ENCODE results near the gene HOPX. TPM values are rescaled to one million over a fixed set of nuclear protein-coding genes. Genes with fewer than 3 reads are reported as not detected.

Gene HOPX
- total and polyA plus RNA-seq, 2 experiments from 2014 or later, result not detected

- TF ChIP-seq CTCF (conservative IDR thresholded peaks at IDR 0.05; ENCODE audit: low read depth in 2 of 2) (no peak), STAT1 (IDR thresholded peaks at IDR 0.05; ENCODE audit: unreplicated experiment) (no peak), ZNF331 (CRISPR knock-in tag; IDR thresholded peaks at IDR 0.05; ENCODE audit: low read depth) (no peak), ZNF114 (CRISPR knock-in tag; IDR thresholded peaks at IDR 0.05) (no peak), REST (IDR thresholded peaks at IDR 0.05; ENCODE audit: unreplicated experiment) (no peak), POLR2AphosphoS5 (IDR thresholded peaks at IDR 0.05; ENCODE audit: low read depth) (no peak), EZH2phosphoT487 (IDR thresholded peaks at IDR 0.05; ENCODE audit: unreplicated experiment) (no peak), EZH2 (IDR thresholded peaks at IDR 0.05; ENCODE audit: low read depth, unreplicated experiment) (no peak), CREB1 (CRISPR knock-in tag; IDR thresholded peaks at IDR 0.05; ENCODE audit: low read depth) (no peak)
Measured at GRCh38 chr4:56627375-56627774, 53.7 kb downstream of the HOPX start (continued).

GRCh38 chr4:56626963-56627362 lies 54.1 kb downstream of the HOPX start:
- no peaks in the 10 kb centered on the region for H3K4me1 ChIP-seq (ENCODE audit: insufficient read depth)
- H3K79me2 ChIP-seq (replicated peaks; ENCODE audit: insufficient read depth), result no peaks in the 10 kb centered on the region
- H3K4me3 ChIP-seq, result no peak overlapping the region
- no peak for DNase-seq (ENCODE audit: low spot score)
- peaks cover 20% of the 10 kb centered on the region for H3K36me3 Mint-ChIP-seq (ENCODE audit: low read depth)
- ATAC-seq, result no peak
- H3K9me2 ChIP-seq (ENCODE audit: insufficient read depth), result peaks cover 5% of the 10 kb centered on the region; the same call in 1 of the 2 replicates
- H3K4me2 ChIP-seq, result no peak overlapping the region
- no peaks in the 10 kb centered on the region for H3F3A ChIP-seq (replicated peaks; ENCODE audit: low read depth)
- no peak overlapping the region for H3K4me3 Mint-ChIP-seq
- H3K27me3 Mint-ChIP-seq (ENCODE audit: insufficient read depth, low read depth, poor library complexity), result peaks cover 10% of the 10 kb centered on the region
- no peaks in the 10 kb centered on the region for H4K20me1 ChIP-seq (replicated peaks; ENCODE audit: insufficient read depth)
- H3K27ac Mint-ChIP-seq, result no peak overlapping the region
- no peaks in the 10 kb centered on the region; the same call in 1 of the 2 replicates for H3K36me3 ChIP-seq (ENCODE audit: insufficient read depth)
- H3K4me1 Mint-ChIP-seq, result no peaks in the 10 kb centered on the region
- peaks cover 41% of the 10 kb centered on the region for H3K9me3 Mint-ChIP-seq
- no peak for TF ChIP-seq ZNF331 (CRISPR knock-in tag; IDR thresholded peaks at IDR 0.05; ENCODE audit: low read depth)
- TF ChIP-seq NANOG (IDR thresholded peaks at IDR 0.05; ENCODE audit: borderline replicate concordance), result no peak
- TF ChIP-seq ETS1 (IDR thresholded peaks at IDR 0.05), result no peak
- TF ChIP-seq ZNF114 (CRISPR knock-in tag; IDR thresholded peaks at IDR 0.05), result no peak
- peak in 1 of 2 experiments; percentile 17; a peak in 2 of 4 replicates for TF ChIP-seq CTCF (conservative IDR thresholded peaks at IDR 0.05; ENCODE audit: low read depth in 2 of 2)
- H3K27ac ChIP-seq (ENCODE audit: low read depth), result no peak overlapping the region
- no peak overlapping the region for H2AFZ ChIP-seq
- no peaks in the 10 kb centered on the region for H3K27me3 ChIP-seq (ENCODE audit: insufficient read depth)
